Measurements from ENCODE around the gene RBL1. TPM values are rescaled to one million over a fixed set of nuclear protein-coding genes. Genes with fewer than 3 reads are reported as not detected.

The RBL1 gene
- polyA plus RNA-seq (2013, experiment 1 of 2) = 2.4 TPM
- polyA plus RNA-seq (2013, experiment 2 of 2) = 2.1 TPM

DNA sequence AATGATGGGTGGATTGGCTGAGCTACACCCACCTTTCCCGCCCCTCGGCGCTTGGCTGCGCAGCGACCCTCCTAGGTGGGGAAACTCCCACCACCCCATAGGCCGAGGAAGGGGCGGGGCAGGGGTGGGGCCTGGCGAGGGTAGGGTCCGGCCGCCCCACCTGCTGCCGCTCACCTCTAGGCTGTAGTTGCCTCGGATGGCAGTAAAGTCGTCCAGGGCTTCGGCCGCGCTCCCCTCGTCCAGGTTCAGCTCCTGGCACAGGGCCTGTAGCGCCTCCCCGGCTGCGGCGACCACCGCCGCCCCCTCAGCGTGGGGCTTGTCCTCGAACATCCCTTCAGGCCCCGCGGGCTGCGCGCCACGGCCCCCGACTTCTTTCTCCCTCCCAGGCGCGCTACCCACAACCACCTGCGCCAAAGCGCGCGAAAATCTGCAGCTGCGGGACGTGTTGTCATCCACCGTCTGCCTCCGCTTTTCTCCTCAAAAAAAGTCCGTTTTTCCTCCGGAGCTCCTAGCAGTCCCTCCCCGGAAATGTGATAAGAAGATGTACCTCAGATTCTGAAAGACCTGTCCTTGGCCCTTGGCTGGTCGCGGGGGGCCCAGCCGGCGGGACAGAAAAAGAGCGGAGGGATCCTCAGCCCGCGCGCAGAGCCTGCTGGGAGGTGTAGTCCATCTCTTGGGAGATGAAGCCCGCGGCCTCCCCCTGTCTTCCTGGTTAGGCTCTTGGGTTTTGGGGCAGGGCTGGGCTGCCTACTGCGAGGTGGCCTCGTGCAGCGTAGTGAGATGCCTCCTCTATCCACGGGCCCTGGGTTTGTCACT is at the start of gene RBL1:
RBL1 (minus strand) TSS at position 399 of the 816 bp plus-strand sequence; CDS start at position 330, 69 bp downstream.
- H2BK12ac ChIP-seq (ENCODE audit: low read length in 2 of 2) = peak within 1 kb of the TSS in 1 of 2 experiments; percentile 55
- H3K4me3 ChIP-seq (ENCODE audit: insufficient read depth in 1 of 2, low read depth in 1 of 2, low read length in 2 of 2) = peak within 1 kb of the TSS; percentile 94 to 96
- H3K23ac ChIP-seq (ENCODE audit: low read length in 2 of 2) = peak within 1 kb of the TSS in 1 of 2 experiments; percentile 61
- peaks cover 22% of the 10 kb centered on the region for H3K79me1 ChIP-seq (replicated peaks; ENCODE audit: low read length, poor library complexity, severe bottlenecking)
- H3K27ac ChIP-seq (ENCODE audit: low read length, poor library complexity, severe bottlenecking) = no peak within 1 kb of the TSS
- peak within 1 kb of the TSS in 1 of 2 experiments; percentile 93 for H3K4ac ChIP-seq (ENCODE audit: low read depth in 1 of 2, low read length in 2 of 2)
- peak; percentile 90 for DNase-seq
- H4K91ac ChIP-seq (ENCODE audit: low read length) = peak within 1 kb of the TSS; percentile 55
- H3K4me1 ChIP-seq (ENCODE audit: control insufficient read depth, insufficient read depth, low read depth, low read length) = peaks cover 5% of the 10 kb centered on the region
- H3K14ac ChIP-seq (ENCODE audit: low read length in 2 of 2) = peak within 1 kb of the TSS in 1 of 2 experiments; percentile 97
- H3K4me2 ChIP-seq (ENCODE audit: low read length, poor library complexity, severe bottlenecking) = peak within 1 kb of the TSS; percentile 97
- H2AFZ ChIP-seq (ENCODE audit: low read depth, low read length) = peak within 1 kb of the TSS; percentile 100
- peak within 1 kb of the TSS; percentile 91 for H3K9ac ChIP-seq (ENCODE audit: low read length)
- peak within 1 kb of the TSS; percentile 82 to 84 for H3K18ac ChIP-seq (ENCODE audit: low read depth in 1 of 2, low read length in 2 of 2)
- no peaks in the 10 kb centered on the region for H3K27me3 ChIP-seq (ENCODE audit: control insufficient read depth in 1 of 2, insufficient read depth in 1 of 2, low read length in 2 of 2)
- peak within 1 kb of the TSS; percentile 96 for H4K8ac ChIP-seq (ENCODE audit: low read length)
- H2AK5ac ChIP-seq (ENCODE audit: low read length, severe bottlenecking) = no peak within 1 kb of the TSS
- no peaks in the 10 kb centered on the region for H3K36me3 ChIP-seq (ENCODE audit: control insufficient read depth in 1 of 2, insufficient read depth in 2 of 2, low read depth in 1 of 2, low read length in 2 of 2)
- no peaks in the 10 kb centered on the region for H3K9me3 ChIP-seq (ENCODE audit: control insufficient read depth, low read length)
- WGBS = under 1% methylated on average over 48 of the region's 58 CpGs
- H2BK120ac ChIP-seq (ENCODE audit: low read depth, low read length) = peak within 1 kb of the TSS; percentile 94
- H2BK5ac ChIP-seq (ENCODE audit: low read depth, low read length, poor library complexity, severe bottlenecking) = no peak within 1 kb of the TSS
- H2BK15ac ChIP-seq (ENCODE audit: low read depth, poor library complexity, severe bottlenecking) = peak within 1 kb of the TSS; percentile 82

GRCh38 chr20:37144856-37145404 is 49.1 kb upstream of the RBL1 start:
- 96% methylated on average over 7 of the region's 8 CpGs for WGBS
- H3K27ac ChIP-seq (ENCODE audit: low read length, poor library complexity, severe bottlenecking) = no peak overlapping the region
- no peak overlapping the region for H2BK120ac ChIP-seq (ENCODE audit: low read depth, low read length)
- H3K9ac ChIP-seq (ENCODE audit: low read length) = no peak overlapping the region
- peak; percentile 7 for DNase-seq
- no peak overlapping the region for H3K4ac ChIP-seq (ENCODE audit: low read depth in 1 of 2, low read length in 2 of 2)
- H4K91ac ChIP-seq (ENCODE audit: low read length) = no peak overlapping the region
- H3K36me3 ChIP-seq (ENCODE audit: control insufficient read depth in 1 of 2, insufficient read depth in 2 of 2, low read depth in 1 of 2, low read length in 2 of 2) = no peaks in the 10 kb centered on the region
- no peak overlapping the region for H4K8ac ChIP-seq (ENCODE audit: low read length)
- H3K79me1 ChIP-seq (replicated peaks; ENCODE audit: low read length, poor library complexity, severe bottlenecking) = no peaks in the 10 kb centered on the region
- H3K9me3 ChIP-seq (ENCODE audit: control insufficient read depth, low read length) = no peaks in the 10 kb centered on the region
- no peak overlapping the region for H2BK12ac ChIP-seq (ENCODE audit: low read length in 2 of 2)
- no peak overlapping the region for H3K4me3 ChIP-seq (ENCODE audit: insufficient read depth in 1 of 2, low read depth in 1 of 2, low read length in 2 of 2)
- no peak overlapping the region for H2AK5ac ChIP-seq (ENCODE audit: low read length, severe bottlenecking)
- H3K14ac ChIP-seq (ENCODE audit: low read length in 2 of 2) = no peak overlapping the region
- no peak overlapping the region for H3K23ac ChIP-seq (ENCODE audit: low read length in 2 of 2)
- no peak overlapping the region for H2BK15ac ChIP-seq (ENCODE audit: low read depth, poor library complexity, severe bottlenecking)
- H2BK5ac ChIP-seq (ENCODE audit: low read depth, low read length, poor library complexity, severe bottlenecking) = no peak overlapping the region
- no peak overlapping the region for H3K18ac ChIP-seq (ENCODE audit: low read depth in 1 of 2, low read length in 2 of 2)
- H2AFZ ChIP-seq (ENCODE audit: low read depth, low read length) = no peak overlapping the region
- H3K27me3 ChIP-seq (ENCODE audit: control insufficient read depth in 1 of 2, insufficient read depth in 1 of 2, low read length in 2 of 2) = no peaks in the 10 kb centered on the region
- H3K4me1 ChIP-seq (ENCODE audit: control insufficient read depth, insufficient read depth, low read depth, low read length) = no peaks in the 10 kb centered on the region
- H3K4me2 ChIP-seq (ENCODE audit: low read length, poor library complexity, severe bottlenecking) = no peak overlapping the region

- peak; percentile 33 for DNase-seq
- no peak overlapping the region for H3K23ac ChIP-seq (ENCODE audit: low read length in 2 of 2)
- no peak overlapping the region for H2BK15ac ChIP-seq (ENCODE audit: low read depth, poor library complexity, severe bottlenecking)
- no peaks in the 10 kb centered on the region for H3K79me1 ChIP-seq (replicated peaks; ENCODE audit: low read length, poor library complexity, severe bottlenecking)
- no peak overlapping the region for H2BK120ac ChIP-seq (ENCODE audit: low read depth, low read length)
- H2BK12ac ChIP-seq (ENCODE audit: low read length in 2 of 2) = no peak overlapping the region
- no peaks in the 10 kb centered on the region for H3K36me3 ChIP-seq (ENCODE audit: control insufficient read depth in 1 of 2, insufficient read depth in 2 of 2, low read depth in 1 of 2, low read length in 2 of 2)
- no peak overlapping the region for H3K4ac ChIP-seq (ENCODE audit: low read depth in 1 of 2, low read length in 2 of 2)
- H3K4me2 ChIP-seq (ENCODE audit: low read length, poor library complexity, severe bottlenecking) = no peak overlapping the region
- H3K27ac ChIP-seq (ENCODE audit: low read length, poor library complexity, severe bottlenecking) = no peak overlapping the region
- H3K14ac ChIP-seq (ENCODE audit: low read length in 2 of 2) = no peak overlapping the region
- no peaks in the 10 kb centered on the region for H3K9me3 ChIP-seq (ENCODE audit: control insufficient read depth, low read length)
- H3K4me3 ChIP-seq (ENCODE audit: insufficient read depth in 1 of 2, low read depth in 1 of 2, low read length in 2 of 2) = no peak overlapping the region
- H4K8ac ChIP-seq (ENCODE audit: low read length) = no peak overlapping the region
- H2AK5ac ChIP-seq (ENCODE audit: low read length, severe bottlenecking) = no peak overlapping the region
- H3K18ac ChIP-seq (ENCODE audit: low read depth in 1 of 2, low read length in 2 of 2) = no peak overlapping the region
- H2AFZ ChIP-seq (ENCODE audit: low read depth, low read length) = no peak overlapping the region
- H3K9ac ChIP-seq (ENCODE audit: low read length) = no peak overlapping the region
- no peak overlapping the region for H2BK5ac ChIP-seq (ENCODE audit: low read depth, low read length, poor library complexity, severe bottlenecking)
- H4K91ac ChIP-seq (ENCODE audit: low read length) = no peak overlapping the region
- H3K27me3 ChIP-seq (ENCODE audit: control insufficient read depth in 1 of 2, insufficient read depth in 1 of 2, low read length in 2 of 2) = no peaks in the 10 kb centered on the region
- WGBS = 100% methylated on average over 1 of the region's 3 CpGs
- H3K4me1 ChIP-seq (ENCODE audit: control insufficient read depth, insufficient read depth, low read depth, low read length) = no peaks in the 10 kb centered on the region
Observed at GRCh38 chr20:37142708-37143107, 46.9 kb upstream of the RBL1 start.

- no peak for DNase-seq
- no peak overlapping the region for H3K14ac ChIP-seq (ENCODE audit: low read length in 2 of 2)
- no peak overlapping the region for H3K18ac ChIP-seq (ENCODE audit: low read depth in 1 of 2, low read length in 2 of 2)
- H3K4ac ChIP-seq (ENCODE audit: low read depth in 1 of 2, low read length in 2 of 2) = no peak overlapping the region
- no peak overlapping the region for H3K9ac ChIP-seq (ENCODE audit: low read length)
- H2AFZ ChIP-seq (ENCODE audit: low read depth, low read length) = no peak overlapping the region
- no peak overlapping the region for H4K91ac ChIP-seq (ENCODE audit: low read length)
- 92% methylated on average over 4 of the region's 4 CpGs for WGBS
- H2AK5ac ChIP-seq (ENCODE audit: low read length, severe bottlenecking) = no peak overlapping the region
- H3K4me3 ChIP-seq (ENCODE audit: insufficient read depth in 1 of 2, low read depth in 1 of 2, low read length in 2 of 2) = no peak overlapping the region
- H3K36me3 ChIP-seq (ENCODE audit: control insufficient read depth in 1 of 2, insufficient read depth in 2 of 2, low read depth in 1 of 2, low read length in 2 of 2) = no peaks in the 10 kb centered on the region
- no peak overlapping the region for H2BK12ac ChIP-seq (ENCODE audit: low read length in 2 of 2)
- H3K27me3 ChIP-seq (ENCODE audit: control insufficient read depth in 1 of 2, insufficient read depth in 1 of 2, low read length in 2 of 2) = peaks cover 0 to 7% of the 10 kb centered on the region in 2 experiments
- H4K8ac ChIP-seq (ENCODE audit: low read length) = no peak overlapping the region
- H3K79me1 ChIP-seq (replicated peaks; ENCODE audit: low read length, poor library complexity, severe bottlenecking) = no peaks in the 10 kb centered on the region
- no peak overlapping the region for H2BK5ac ChIP-seq (ENCODE audit: low read depth, low read length, poor library complexity, severe bottlenecking)
- no peak overlapping the region for H2BK15ac ChIP-seq (ENCODE audit: low read depth, poor library complexity, severe bottlenecking)
- no peaks in the 10 kb centered on the region for H3K4me1 ChIP-seq (ENCODE audit: control insufficient read depth, insufficient read depth, low read depth, low read length)
- no peaks in the 10 kb centered on the region for H3K9me3 ChIP-seq (ENCODE audit: control insufficient read depth, low read length)
- H2BK120ac ChIP-seq (ENCODE audit: low read depth, low read length) = no peak overlapping the region
- no peak overlapping the region for H3K4me2 ChIP-seq (ENCODE audit: low read length, poor library complexity, severe bottlenecking)
- H3K23ac ChIP-seq (ENCODE audit: low read length in 2 of 2) = no peak overlapping the region
- no peak overlapping the region for H3K27ac ChIP-seq (ENCODE audit: low read length, poor library complexity, severe bottlenecking)
Observed at GRCh38 chr20:37137547-37137946, 41.8 kb upstream of the RBL1 start.

Measured in mesenchymal stem cell (in vitro differentiated cells and primary cell).